NCI-H524 (cell line): ENCODE results near the gene VKORC1.

ENCODE experiments used
- DNase-seq, 2 experiments: peaks; one replicate each; lab custom pipeline; 2025; lab: John Stamatoyannopoulos, UW

The VKORC1 gene

GRCh38 chr16:31082368-31083045 is 12.1 kb downstream of the VKORC1 start:
- no peak for DNase-seq

- DNase-seq: no peak
Observed at GRCh38 chr16:31081428-31082351, 12.9 kb downstream of the VKORC1 start.

- DNase-seq: no peak
Observed at GRCh38 chr16:31080756-31081419, 13.7 kb downstream of the VKORC1 start.

- DNase-seq: no peak
Observed at GRCh38 chr16:31080035-31080629, 14.5 kb downstream of the VKORC1 start.

- no peak for DNase-seq
Observed at GRCh38 chr16:31079342-31079944, 15.2 kb downstream of the VKORC1 start.

GRCh38 chr16:31078597-31079341 is 15.8 kb downstream of the VKORC1 start:
- no peak for DNase-seq

GRCh38 chr16:31077592-31078396 is 16.8 kb downstream of the VKORC1 start:
- no peak for DNase-seq

- no peak for DNase-seq
Observed at GRCh38 chr16:31077024-31077423, 17.6 kb downstream of the VKORC1 start.

- no peak for DNase-seq
Observed at GRCh38 chr16:31076319-31076718, 18.3 kb downstream of the VKORC1 start.

GRCh38 chr16:31074814-31075183 is 19.8 kb downstream of the VKORC1 start:
- no peak for DNase-seq

GRCh38 chr16:31073970-31074813 is 20.4 kb downstream of the VKORC1 start, which contains the start of the genes ZNF646 and ZNF668:
Gene ZNF646 (plus strand): TSS chr16:31074422. CDS start chr16:31076325, 1,903 bp downstream.
Gene ZNF668 (minus strand): TSS chr16:31074240. CDS start chr16:31064459, 9,781 bp downstream.
- peak; percentile 98 to 100 for DNase-seq

GRCh38 chr16:31073142-31073969 is 21.2 kb downstream of the VKORC1 start:
- peak; percentile 76 to 89 for DNase-seq

GRCh38 chr16:31072540-31073141 is 22.0 kb downstream of the VKORC1 start:
- no peak for DNase-seq

- DNase-seq: peak in 1 of 2 experiments; percentile 23
Observed at GRCh38 chr16:31071861-31072260, 22.7 kb downstream of the VKORC1 start.

GRCh38 chr16:31067342-31067741 is 27.3 kb downstream of the VKORC1 start:
- DNase-seq: no peak

GRCh38 chr16:31064882-31065461 is 29.6 kb downstream of the VKORC1 start:
- DNase-seq: peak; percentile 99 to 100
